ENCODE measurements around the gene KHDC1.

DNA sequence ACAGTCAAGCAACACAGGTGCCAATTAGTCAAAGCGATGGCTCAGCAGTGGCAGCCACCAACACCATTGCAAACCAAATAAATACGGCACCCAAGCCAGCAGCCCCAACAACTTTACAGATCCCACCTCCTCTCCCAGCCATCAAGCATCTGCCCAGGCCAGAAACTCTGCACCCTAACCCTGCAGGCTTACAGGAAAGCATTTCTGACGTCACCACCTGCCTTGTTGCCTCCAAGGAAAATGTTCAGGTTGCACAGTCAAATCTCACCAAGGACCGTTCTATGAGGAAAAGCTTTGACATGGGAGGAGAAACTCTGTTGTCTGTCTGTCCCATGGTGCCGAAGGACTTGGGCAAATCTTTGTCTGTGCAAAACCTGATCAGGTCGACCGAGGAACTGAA is 68.3 kb downstream of the KHDC1 start:
- TF ChIP-seq, protein P1, sequence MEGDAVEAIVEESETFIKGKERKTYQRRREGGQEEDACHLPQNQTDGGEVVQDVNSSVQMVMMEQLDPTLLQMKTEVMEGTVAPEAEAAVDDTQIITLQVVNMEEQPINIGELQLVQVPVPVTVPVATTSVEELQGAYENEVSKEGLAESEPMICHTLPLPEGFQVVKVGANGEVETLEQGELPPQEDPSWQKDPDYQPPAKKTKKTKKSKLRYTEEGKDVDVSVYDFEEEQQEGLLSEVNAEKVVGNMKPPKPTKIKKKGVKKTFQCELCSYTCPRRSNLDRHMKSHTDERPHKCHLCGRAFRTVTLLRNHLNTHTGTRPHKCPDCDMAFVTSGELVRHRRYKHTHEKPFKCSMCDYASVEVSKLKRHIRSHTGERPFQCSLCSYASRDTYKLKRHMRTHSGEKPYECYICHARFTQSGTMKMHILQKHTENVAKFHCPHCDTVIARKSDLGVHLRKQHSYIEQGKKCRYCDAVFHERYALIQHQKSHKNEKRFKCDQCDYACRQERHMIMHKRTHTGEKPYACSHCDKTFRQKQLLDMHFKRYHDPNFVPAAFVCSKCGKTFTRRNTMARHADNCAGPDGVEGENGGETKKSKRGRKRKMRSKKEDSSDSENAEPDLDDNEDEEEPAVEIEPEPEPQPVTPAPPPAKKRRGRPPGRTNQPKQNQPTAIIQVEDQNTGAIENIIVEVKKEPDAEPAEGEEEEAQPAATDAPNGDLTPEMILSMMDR (optimal IDR thresholded peaks at IDR 0.05 in 1 of 3, IDR thresholded peaks at IDR 0.05 in 1 of 3, conservative IDR thresholded peaks at IDR 0.05 in 1 of 3; ENCODE audit: extremely low read depth in 1 of 3, insufficient read depth in 2 of 3, low read length in 3 of 3), result no peak
- no peak for TF ChIP-seq EZH2 (IDR thresholded peaks at IDR 0.05; ENCODE audit: low read length)

Data from keratinocyte (primary cell).